NCI-H2029 treated with DMSO at 0.1 percent for 48 hours (cell line): ENCODE data around the gene OPTN.
"Not testable (repeated sequence)": the region's sequence is repeated elsewhere in the genome, so short reads cannot be mapped to it uniquely, and the experiment has no call there.

Experiments used
- DNase-seq: peaks from one replicate; lab custom pipeline; 2025; lab: John Stamatoyannopoulos, UW

OPTN gene

GRCh38 chr10:13090289-13090688 is 9.7 kb upstream of the OPTN start:
- no peak for DNase-seq

- no peak for DNase-seq
Measured at GRCh38 chr10:13091801-13092200, 8.2 kb upstream of the OPTN start.

GRCh38 chr10:13092291-13093102 is 7.5 kb upstream of the OPTN start:
- DNase-seq = no peak

- DNase-seq = not testable (repeated sequence)
Measured at GRCh38 chr10:13094082-13094481, 5.9 kb upstream of the OPTN start.

GRCh38 chr10:13095094-13095493 is 4.9 kb upstream of the OPTN start:
- DNase-seq = no peak

GRCh38 chr10:13095929-13096328 is 4.0 kb upstream of the OPTN start:
- no peak for DNase-seq

GRCh38 chr10:13099144-13099665 is 758 bp upstream of the OPTN start:
- no peak for DNase-seq

GRCh38 chr10:13100349-13101294 is 659 bp downstream of the OPTN start:
- no peak for DNase-seq

GRCh38 chr10:13102002-13102794 is 2.2 kb downstream of the OPTN start:
- no peak for DNase-seq

GRCh38 chr10:13103554-13103953 is 3.6 kb downstream of the OPTN start:
- no peak for DNase-seq

- DNase-seq = no peak
Measured at GRCh38 chr10:13104697-13105096, 4.7 kb downstream of the OPTN start.

- no peak for DNase-seq
Measured at GRCh38 chr10:13105184-13105583, 5.2 kb downstream of the OPTN start.

GRCh38 chr10:13106387-13107045 is 6.6 kb downstream of the OPTN start:
- no peak for DNase-seq

GRCh38 chr10:13110908-13111307 is 10.9 kb downstream of the OPTN start:
- DNase-seq = no peak

- DNase-seq = no peak
Measured at GRCh38 chr10:13113544-13113943, 13.6 kb downstream of the OPTN start.

GRCh38 chr10:13115832-13116803 is 16.2 kb downstream of the OPTN start:
- DNase-seq = no peak

- DNase-seq = no peak
Measured at GRCh38 chr10:13117841-13118783, 18.1 kb downstream of the OPTN start.

GRCh38 chr10:13118784-13119410 is 18.9 kb downstream of the OPTN start:
- no peak for DNase-seq
